ENCODE results near the gene ZNF791. TPM values are rescaled to one million over a fixed set of nuclear protein-coding genes. Genes with fewer than 3 reads are reported as not detected.
"Not testable (repeated sequence)": the region's sequence is repeated elsewhere in the genome, so short reads cannot be mapped to it uniquely, and the experiment has no call there.

The ZNF791 gene
- total RNA-seq, 1 donor from 2014 or later, result 26.1 TPM

DNA sequence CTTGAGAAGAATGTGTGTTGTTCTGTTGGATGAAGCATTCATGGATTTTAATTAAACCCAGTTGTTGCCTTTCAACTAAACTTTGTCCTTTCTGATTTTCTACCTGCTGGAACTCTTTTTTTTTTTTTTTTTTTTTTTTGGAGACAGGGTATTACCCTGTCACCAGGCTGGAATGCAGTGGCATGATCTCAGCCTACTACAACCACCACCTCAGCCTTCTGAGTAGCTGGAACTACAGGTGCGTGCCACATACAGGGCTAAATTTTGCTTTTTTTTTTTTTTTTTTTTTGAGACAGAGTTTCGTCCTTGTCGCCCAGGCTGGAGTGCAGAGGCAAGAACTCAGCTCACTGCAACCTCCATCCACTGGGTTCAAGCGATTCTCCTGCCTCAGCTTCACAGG is 6.9 kb downstream of the ZNF791 start:
- Mint-ChIP-seq H3K27me3 (ENCODE audit: unreplicated experiment) (no peaks in the 10 kb centered on the region), H3K36me3 (ENCODE audit: unreplicated experiment) (peaks cover 31% of the 10 kb centered on the region), H3K9me3 (ENCODE audit: unreplicated experiment) (no peaks in the 10 kb centered on the region), H3K4me3 (ENCODE audit: unreplicated experiment) (no peak overlapping the region), H3K27ac (ENCODE audit: unreplicated experiment) (no peak overlapping the region), H3K4me1 (ENCODE audit: unreplicated experiment) (peaks cover 15% of the 10 kb centered on the region)
- TF ChIP-seq, protein P1, sequence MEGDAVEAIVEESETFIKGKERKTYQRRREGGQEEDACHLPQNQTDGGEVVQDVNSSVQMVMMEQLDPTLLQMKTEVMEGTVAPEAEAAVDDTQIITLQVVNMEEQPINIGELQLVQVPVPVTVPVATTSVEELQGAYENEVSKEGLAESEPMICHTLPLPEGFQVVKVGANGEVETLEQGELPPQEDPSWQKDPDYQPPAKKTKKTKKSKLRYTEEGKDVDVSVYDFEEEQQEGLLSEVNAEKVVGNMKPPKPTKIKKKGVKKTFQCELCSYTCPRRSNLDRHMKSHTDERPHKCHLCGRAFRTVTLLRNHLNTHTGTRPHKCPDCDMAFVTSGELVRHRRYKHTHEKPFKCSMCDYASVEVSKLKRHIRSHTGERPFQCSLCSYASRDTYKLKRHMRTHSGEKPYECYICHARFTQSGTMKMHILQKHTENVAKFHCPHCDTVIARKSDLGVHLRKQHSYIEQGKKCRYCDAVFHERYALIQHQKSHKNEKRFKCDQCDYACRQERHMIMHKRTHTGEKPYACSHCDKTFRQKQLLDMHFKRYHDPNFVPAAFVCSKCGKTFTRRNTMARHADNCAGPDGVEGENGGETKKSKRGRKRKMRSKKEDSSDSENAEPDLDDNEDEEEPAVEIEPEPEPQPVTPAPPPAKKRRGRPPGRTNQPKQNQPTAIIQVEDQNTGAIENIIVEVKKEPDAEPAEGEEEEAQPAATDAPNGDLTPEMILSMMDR (IDR thresholded peaks at IDR 0.05), result no peak
- DNase-seq (ENCODE audit: extremely low spot score, unreplicated experiment), result no peak

DNA sequence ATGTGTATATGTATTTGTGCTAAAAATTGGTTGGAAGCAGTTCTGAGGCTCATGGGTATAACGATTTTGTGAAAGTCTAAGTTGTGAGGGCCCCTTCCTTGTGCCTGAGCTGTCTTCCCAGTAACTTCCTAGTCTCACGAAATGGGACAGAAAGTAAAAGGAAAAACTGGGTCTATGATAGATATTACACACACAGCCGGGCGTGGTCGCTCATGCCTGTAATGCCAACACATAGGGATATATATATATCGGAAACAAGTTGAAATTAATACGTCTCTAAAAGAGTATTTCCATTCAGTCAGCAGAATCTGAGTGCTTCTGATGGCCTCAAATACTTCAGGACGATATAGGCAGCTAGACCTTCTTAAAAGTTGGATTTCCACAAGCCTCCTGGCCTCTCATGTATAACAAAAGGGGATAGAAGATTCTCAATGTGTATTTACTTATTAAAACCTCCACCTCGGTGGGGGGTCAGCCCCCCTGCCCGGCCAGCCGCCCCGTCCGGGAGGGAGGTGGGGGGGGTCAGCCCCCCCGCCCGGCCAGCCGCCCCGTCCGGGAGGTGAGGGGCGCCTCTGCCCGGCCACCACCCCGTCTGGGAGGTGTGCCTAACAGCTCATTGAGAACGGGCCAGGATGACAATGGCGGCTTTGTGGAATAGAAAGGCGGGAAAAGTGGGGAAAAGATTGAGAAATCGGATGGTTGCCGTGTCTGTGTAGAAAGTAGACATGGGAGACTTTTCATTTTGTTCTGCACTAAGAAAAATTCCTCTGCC is 10.7 kb downstream of the ZNF791 start:
- DNase-seq (ENCODE audit: extremely low spot score, unreplicated experiment); H3K9me3 Mint-ChIP-seq (ENCODE audit: unreplicated experiment); H3K4me1 Mint-ChIP-seq (ENCODE audit: unreplicated experiment); H3K27ac Mint-ChIP-seq (ENCODE audit: unreplicated experiment); H3K27me3 Mint-ChIP-seq (ENCODE audit: unreplicated experiment); H3K4me3 Mint-ChIP-seq (ENCODE audit: unreplicated experiment): not testable (repeated sequence)
- H3K36me3 Mint-ChIP-seq (ENCODE audit: unreplicated experiment), result peaks cover 23% of the 10 kb centered on the region

- H3K36me3 Mint-ChIP-seq (ENCODE audit: unreplicated experiment), result peaks cover 38% of the 10 kb centered on the region
- TF ChIP-seq, protein P1 (IDR thresholded peaks at IDR 0.05), result no peak
- H3K27ac Mint-ChIP-seq (ENCODE audit: unreplicated experiment), result no peak overlapping the region
- peaks cover 9% of the 10 kb centered on the region for H3K9me3 Mint-ChIP-seq (ENCODE audit: unreplicated experiment)
- H3K4me3 Mint-ChIP-seq (ENCODE audit: unreplicated experiment), result no peak overlapping the region
- no peaks in the 10 kb centered on the region for H3K27me3 Mint-ChIP-seq (ENCODE audit: unreplicated experiment)
- no peaks in the 10 kb centered on the region for H3K4me1 Mint-ChIP-seq (ENCODE audit: unreplicated experiment)
- no peak for DNase-seq (ENCODE audit: extremely low spot score, unreplicated experiment)
These were observed 12.8 kb downstream of the ZNF791 start for GRCh38 chr19:12623361-12624031.

GRCh38 chr19:12626958-12627357 is 16.2 kb downstream of the ZNF791 start:
- peaks cover 20% of the 10 kb centered on the region for H3K9me3 Mint-ChIP-seq (ENCODE audit: unreplicated experiment)
- no peak overlapping the region for H3K4me3 Mint-ChIP-seq (ENCODE audit: unreplicated experiment)
- TF ChIP-seq, protein P1 (IDR thresholded peaks at IDR 0.05), result no peak
- no peak for DNase-seq (ENCODE audit: extremely low spot score, unreplicated experiment)
- H3K27ac Mint-ChIP-seq (ENCODE audit: unreplicated experiment), result no peak overlapping the region
- no peaks in the 10 kb centered on the region for H3K27me3 Mint-ChIP-seq (ENCODE audit: unreplicated experiment)
- peaks cover 55% of the 10 kb centered on the region for H3K36me3 Mint-ChIP-seq (ENCODE audit: unreplicated experiment)
- no peaks in the 10 kb centered on the region for H3K4me1 Mint-ChIP-seq (ENCODE audit: unreplicated experiment)

- Mint-ChIP-seq H3K9me3 (ENCODE audit: unreplicated experiment) (peaks cover 20% of the 10 kb centered on the region), H3K4me3 (ENCODE audit: unreplicated experiment) (no peak overlapping the region)
These were observed 17.6 kb downstream of the ZNF791 start for GRCh38 chr19:12628040-12629022.

More at GRCh38 chr19:12628040-12629022, 17.6 kb downstream of the ZNF791 start:
- no peak for DNase-seq (ENCODE audit: extremely low spot score, unreplicated experiment)
- H3K4me1 Mint-ChIP-seq (ENCODE audit: unreplicated experiment), result no peaks in the 10 kb centered on the region
- H3K27me3 Mint-ChIP-seq (ENCODE audit: unreplicated experiment), result no peaks in the 10 kb centered on the region
- TF ChIP-seq, protein P1 (IDR thresholded peaks at IDR 0.05), result no peak
- no peak overlapping the region for H3K27ac Mint-ChIP-seq (ENCODE audit: unreplicated experiment)
- peaks cover 51% of the 10 kb centered on the region for H3K36me3 Mint-ChIP-seq (ENCODE audit: unreplicated experiment)

Data from osteocyte (in vitro differentiated cells).